Epidermal melanocyte (primary cell): ENCODE measurements around the gene SSH3.
"Not testable (repeated sequence)": the region's sequence is repeated elsewhere in the genome, so short reads cannot be mapped to it uniquely, and the experiment has no call there.

Source experiments
- DNase-seq: peaks from one replicate; pipeline ENCODE4 v3.0.0; 2011; ENCODE audit warnings: low spot score; ENCODE audit not compliant: insufficient read length

Gene SSH3

DNA sequence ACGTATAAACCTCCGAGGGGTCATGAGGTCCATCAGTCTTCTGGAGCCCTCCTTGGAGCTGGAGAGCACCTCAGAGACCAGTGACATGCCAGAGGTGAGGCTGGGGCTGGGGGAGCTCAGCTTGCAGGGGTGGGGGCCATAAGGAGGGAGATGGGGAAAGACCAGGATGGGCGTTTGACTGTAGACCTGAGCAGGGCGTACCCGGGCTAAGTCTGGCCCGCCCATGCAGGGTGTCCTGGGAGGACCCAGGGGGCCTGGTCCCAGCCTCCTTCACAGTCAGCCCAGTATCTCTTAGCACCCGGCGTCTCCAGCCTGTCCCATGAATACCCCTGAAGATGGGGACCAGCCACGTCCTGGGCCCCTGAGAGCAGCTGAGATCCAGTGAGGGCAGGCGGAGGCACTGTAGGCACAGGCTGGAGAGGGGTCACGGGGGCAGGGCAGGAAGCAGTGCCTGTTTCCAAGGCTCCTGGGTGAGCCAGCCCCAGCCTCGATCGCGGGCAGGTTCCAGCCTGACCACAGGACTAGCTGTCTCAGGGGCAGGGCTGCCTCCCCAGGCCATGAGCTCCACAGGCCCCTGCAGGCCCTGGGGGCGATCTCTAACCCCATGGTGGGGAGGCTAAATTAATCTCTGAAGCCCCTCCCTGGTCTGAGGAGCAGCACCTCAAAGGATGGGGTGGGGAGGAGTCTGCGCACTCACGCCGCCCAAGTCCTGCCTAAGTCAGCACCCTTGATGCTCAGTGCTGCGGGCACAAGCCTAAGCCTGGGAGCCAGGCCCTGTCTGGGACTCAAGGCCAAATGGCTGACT is 7.1 kb downstream of the SSH3 start:
- DNase-seq = no peak

DNA sequence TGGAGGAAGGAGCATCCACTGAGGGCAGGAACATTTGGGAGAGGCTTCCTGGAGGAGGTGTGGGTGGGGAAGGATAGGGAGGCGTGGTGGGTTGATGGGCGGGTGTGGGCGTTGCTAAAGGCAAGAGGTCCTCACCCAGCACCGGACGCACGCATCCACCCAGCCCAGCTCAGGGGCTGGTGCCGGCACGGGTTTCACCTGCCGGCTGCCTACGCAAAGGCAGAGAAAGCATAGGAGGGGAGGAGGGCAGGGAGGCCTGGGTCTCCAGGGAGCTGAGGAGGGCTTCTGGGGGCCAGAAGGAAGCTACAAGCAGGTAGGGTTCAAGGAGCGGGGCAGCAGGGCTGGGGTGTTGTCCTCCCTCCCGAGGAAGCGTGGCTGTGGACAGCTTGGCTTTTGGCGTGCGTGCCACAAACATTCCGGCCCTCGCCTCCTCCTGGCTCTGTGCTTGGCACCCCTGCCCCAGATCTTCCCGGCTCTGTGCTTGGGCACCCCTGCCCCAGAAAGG is 7.8 kb downstream of the SSH3 start:
- DNase-seq = no peak

DNA sequence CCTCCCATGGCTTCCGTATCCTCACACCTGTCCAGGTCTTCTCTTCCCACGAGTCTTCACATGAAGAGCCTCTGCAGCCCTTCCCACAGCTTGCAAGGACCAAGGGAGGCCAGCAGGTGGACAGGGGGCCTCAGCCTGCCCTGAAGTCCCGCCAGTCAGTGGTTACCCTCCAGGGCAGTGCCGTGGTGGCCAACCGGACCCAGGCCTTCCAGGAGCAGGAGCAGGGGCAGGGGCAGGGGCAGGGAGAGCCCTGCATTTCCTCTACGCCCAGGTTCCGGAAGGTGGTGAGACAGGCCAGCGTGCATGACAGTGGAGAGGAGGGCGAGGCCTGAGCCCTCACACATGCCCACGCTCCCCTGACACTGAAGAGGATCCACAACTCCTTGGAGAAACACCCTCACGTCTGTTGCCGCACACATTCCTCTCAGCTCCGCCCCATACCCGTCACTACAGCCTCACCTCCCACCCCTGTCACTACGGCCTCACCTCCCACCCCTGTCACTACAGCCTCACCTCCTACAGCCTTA is 8.3 kb downstream of the SSH3 start:
- no peak for DNase-seq

DNA sequence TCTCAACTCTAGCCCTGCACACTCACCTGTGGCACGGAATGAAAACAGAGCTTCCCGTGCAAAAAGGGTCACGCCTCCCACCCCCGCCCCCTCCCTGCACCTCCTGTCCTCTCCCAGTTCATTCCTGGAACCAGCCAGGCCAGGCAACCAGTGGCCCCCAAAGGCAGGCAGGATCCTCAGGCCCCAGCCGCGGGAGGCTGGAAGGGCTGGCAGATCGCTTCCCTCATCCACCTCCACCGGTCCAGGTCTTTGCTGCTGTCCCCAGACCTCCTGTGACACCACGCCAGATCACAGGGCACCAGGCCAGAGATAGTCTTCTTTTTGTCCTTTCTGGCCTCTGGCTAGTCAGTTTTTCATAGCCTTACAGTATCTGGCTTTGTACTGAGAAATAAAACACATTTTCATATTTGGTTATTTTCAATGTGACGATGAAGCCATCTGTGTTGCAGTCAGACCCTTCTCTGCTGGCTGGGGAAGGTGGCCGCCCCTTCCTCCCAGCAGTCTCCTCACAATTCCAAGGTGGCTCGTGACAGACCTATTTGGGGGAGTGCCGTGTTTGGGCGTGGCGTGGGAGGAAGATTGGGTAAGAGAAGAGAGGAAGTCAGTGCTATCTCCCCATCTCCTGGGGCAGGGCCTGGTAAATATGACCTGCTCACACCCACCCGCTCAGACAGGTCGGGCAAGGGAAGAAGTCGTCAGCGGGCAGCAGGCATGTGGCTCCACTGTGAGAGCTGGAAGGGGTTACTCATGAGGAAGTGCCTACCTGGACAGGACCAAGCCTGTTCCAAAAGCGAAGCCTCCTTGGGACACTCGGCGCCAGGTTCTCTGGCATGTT is 9.1 kb downstream of the SSH3 start:
- DNase-seq = no peak

DNA sequence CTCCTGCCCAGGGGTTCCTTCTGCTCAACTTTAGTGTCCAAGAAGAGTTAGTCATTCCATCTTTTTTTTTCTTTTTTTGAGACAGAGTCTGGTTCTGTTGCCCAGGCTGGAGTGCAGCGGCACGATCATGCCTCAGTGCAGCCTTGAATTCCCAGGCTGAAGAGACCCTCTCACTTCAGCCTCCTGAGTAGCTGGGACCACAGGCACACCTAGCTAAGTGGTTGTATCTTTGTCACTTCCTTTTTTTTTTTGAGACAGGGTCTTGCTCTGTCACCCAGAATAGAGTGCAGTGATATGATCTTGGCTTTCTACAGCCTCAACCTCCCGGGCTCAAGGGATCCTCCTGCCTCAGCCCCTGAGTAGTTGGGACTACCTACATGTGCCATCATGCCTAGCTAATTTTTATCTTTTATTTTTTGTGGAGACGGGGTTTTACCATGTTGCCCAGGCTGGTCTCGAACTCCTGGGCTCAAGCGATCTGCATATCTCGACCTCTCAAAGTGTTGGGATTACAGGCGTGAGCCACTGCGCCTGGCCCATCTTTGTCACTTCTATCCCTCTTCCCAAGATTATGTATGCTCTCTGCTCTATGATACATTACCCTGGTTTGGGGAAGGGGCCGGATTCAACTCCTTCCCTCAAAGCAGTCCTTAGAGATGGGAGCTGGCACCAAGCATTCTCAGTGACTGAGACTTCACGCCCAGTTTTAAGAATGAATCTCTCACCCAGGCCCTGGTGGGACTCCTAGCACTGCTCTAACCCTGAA is 10.0 kb downstream of the SSH3 start:
- no peak for DNase-seq

DNA sequence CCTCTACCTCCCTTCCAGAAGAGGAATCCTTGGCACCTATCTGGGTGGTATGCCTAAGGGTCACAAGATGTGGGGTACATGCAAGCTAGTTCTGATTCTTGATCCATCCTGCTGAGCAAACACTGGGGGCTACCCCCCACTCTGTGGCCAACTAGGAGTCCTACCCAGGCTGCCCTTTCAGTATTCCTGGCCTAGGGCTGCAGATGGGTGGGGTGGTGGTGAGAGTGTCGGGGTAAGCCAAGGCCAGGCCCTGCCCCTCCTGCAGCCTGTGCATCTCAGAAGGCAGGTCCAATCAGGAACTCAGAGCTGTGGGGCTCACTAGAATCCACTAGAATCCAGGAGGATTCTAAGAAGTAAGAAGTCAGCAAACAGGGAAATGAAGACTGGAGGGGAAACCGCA is 10.9 kb downstream of the SSH3 start:
- no peak for DNase-seq

DNA sequence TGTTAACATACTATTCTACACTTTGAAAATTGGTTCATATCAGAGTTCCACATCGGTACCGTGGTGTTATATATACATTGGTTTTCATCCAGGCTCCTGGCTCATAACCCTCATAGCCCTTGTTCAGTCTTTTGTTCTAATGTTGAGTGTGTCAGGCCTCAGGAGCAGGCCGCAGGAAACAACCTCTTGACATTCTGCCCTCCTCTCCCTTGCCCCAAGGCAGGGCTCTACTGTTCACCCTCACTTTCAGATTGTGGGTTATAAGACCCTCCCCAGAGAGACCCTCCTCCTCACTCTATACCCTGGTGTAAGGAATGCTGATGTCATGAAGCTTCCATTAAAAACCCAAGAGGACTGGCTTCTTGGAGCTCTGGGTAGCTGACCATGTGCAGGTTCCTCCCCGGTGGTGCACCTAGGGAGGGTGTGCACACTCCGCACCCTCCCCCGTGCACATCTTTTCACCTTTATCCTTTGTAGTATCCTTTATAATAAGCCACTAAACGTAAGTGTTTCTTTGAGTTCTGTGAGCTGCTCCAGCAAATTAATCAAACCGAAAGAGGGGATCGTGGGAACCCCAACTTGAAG is 12.1 kb downstream of the SSH3 start:
- no peak for DNase-seq

DNA sequence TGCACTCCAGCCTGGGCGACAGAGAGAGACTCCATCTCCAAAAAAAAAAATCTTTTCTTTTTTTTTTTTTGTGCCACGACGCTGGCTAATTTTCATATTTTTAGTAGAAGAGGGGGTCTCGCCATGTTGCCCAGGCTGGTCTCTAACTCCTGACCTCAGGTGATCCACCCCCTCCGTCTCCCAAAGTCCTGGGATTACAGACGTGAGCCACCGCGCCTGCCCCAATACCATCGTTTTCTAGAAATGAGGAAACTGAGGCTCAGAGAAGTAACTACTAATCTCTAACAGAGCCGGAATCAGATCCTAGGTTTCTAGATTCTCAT is 13.5 kb downstream of the SSH3 start:
- no peak for DNase-seq

DNA sequence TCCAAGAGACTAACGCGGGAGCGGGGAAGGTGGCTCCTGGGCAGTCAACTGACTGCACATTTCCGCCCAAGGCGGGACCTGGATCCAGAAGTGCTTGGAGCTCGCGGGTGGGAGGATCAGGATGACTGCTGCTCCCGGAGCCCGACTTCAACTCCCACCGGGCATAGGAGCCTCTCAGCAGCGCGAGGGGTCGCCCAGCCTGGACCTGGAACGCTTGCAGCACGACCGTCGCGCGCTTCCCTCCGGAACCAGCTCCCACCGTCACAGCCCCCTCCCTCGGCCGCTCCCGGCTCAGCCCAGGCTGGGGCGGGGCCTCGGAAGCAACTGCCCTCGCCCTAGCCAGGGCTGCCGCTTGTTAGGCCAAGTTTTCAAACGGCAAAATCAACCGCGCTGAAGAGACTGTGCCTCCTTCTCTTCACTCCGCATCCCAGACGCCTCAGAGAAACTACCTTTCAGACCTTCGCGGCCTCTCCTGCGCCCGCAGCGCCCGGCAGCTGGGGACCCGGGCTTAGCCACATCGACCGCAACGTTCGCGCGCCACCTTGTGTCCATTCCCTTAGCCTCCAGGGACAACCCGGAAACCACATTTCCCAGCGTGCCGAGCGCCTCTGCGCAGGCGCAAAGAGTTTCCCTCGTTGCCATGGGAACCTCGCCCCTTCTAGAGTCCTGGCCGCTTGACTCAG is 14.0 kb downstream of the SSH3 start:
- peak; percentile 99 for DNase-seq

DNA sequence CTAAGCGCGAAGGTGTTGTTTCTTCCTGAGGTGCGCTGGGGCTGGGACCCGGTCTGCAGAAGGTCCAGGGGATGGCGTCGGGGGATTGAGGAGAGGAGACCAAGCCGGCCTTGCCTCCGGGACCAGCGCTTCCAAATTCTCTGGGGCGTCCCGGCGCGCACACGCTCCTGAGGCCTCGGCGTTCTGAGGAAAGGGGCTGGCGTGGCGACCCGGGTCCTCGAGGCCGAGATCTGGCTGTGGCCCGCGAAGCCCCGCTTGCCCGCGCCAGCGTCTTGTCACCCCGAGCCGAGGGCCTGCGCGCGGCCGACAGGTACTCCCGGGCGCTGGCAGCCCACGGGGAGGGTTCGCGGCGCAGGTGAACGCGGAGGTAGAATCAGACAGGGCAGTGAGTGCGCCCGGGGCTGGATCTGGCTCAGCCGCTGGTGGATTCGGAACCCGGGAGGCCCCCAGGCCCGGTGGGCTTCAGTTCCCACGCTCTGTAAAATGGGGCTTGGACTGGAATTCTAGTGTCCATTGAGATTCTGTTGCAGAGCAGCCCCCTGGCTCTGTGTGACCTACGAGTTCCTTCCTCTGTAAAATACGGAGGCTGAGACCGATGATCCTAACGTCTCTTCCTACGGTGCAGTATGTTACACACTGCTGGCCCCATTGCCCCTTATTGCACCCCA is 14.7 kb downstream of the SSH3 start:
- DNase-seq = no peak

DNA sequence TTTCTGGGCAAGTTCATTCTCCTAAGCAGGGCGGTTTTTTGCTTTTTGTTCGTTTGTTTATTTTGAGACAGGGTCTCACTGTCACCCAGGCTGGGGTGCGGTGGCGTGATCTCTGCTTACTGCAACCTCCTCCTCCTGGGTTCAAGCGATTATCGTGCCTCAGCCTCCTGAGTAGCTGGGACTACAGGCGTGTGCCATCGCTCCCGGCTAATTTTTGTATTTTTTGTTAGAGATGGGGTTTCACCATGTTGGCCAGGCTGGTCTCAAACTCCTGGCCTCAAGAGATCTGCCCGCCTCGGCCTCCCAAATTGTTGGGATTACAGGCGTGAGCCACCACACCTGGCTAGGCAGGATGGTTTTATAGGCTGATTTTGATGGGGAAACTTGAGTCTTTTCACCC is 15.5 kb downstream of the SSH3 start:
- not testable (repeated sequence) for DNase-seq

DNA sequence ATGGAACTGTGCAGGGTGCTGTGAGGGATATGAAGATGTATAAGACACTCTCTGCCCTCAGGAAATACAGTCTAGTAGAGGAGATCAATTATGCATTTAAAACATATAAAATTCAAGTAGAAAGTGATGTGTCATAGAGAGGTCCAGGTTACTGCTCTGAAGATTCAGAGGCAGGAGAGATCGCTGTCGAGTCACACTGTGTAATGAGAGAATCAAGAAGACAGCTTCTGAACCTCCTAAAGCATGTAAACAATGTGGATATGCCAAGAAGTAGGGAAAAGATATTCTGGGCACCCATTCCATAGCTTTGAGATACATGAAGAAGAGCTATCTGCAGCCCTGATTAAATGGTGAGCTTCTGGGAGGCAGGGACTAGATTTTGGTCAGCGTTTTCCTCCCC is 16.7 kb downstream of the SSH3 start:
- no peak for DNase-seq

DNA sequence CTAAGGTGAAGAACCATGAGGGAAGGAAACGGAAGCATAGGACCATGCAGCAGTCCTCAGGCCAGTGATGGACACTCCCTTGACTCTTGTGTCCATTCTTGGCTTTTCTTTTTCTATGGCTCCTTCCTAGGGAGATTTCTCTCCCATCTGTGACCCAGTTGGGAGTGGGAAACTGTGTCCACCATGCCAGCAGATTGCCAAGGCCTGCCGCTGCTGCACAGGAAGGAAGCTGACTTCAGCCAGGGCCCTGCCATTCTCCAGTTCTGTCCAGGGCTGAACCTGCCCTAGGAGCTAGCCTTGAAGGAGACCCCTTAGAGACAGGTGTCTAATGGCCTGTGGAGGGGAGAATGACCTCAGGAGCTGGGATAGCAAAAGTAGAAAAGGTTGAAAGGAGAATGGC is 17.4 kb downstream of the SSH3 start:
- no peak for DNase-seq

DNA sequence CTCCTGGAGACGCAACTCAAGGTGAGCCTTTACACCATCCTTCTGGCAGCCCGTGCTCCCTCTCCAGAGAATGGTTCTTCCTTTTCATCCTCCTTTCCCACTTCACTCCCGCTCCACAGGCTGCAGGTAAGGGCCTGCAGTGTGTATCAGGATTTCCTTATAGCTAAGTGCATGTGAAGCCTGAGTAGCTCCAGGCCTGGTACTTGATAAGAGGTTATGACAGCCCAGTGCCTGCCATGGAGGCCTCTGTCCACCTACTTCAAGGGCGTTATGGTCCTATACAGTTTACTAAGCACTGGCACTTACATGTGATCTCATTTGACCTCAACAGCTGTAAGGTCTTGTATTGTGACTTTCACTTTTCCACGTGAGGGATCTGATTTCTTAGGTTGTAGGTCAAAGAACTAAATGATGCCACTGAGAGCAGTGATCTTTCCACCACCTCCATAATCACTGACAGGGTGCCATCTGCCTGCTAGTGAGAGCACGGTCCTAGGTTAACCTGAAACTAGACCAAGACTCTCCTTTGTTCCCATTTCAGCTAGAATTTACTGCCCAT is 18.1 kb downstream of the SSH3 start:
- DNase-seq = no peak

DNA sequence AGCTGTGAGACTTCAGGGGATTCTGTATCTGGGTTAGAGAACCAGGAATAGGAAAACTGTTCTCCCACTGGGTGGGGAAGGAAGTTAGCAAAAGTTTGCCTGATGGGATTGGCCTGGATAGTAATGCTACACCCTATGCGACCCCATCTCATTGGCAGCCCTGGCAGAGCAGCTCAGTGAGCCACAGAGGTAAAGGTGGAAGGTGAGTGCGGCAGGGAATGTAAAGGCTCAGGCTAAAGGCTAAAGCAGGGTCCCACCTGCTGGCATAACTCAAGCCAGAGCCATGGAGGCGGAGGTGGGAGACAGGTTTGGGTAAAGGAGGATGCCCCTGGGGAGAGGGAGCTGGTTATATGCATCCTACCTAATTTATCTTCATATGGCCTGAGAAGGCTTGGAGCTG is 18.7 kb downstream of the SSH3 start:
- no peak for DNase-seq

DNA sequence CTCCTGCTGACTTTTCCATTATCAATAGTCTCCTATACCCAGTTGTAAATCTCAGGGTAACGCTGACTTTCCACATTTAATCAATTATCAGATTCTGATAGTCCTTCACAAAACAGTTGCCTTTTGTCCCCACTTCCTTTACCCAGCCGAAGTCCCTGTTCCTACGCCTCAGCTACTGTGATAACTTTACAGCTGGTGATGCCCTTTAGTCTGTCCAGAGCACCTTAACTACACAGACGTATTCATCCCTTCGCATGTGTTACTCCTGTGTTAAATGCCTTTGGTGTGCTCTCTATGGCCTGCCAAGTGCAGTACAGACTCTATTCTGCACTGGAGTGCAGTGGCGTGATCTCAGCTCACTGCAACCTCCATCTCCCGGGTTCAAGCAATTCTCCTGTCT is 20.2 kb downstream of the SSH3 start:
- no peak for DNase-seq

DNA sequence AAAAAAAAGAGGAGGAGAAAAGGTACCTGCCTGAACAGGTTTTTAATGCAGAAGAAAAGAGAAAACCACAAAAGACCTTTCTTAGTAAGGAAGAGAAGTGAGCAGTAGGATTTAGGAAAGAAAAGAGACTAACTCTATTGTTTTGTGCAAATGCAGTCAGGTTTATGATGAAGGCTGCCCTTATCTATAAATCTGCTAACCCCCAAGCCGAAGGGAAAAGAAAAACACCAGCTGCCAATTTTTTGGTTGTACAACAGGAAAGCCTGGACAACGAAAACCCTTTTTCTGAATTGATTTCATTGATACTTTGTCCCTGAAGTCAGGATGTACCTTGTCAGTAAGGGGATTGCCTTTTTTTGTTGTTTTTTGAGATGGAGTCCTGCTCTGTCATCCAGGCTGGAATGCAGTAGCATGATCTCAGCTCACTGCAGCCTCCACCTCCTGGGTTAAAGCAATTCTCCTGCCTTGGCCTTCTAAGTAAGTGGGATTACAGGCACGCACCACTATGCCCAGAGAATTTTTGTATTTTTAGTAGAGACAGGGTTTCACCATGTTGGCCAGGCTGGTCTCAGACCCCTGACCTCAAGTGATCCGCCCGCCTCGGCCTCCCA is 28.9 kb downstream of the SSH3 start:
- no peak for DNase-seq

DNA sequence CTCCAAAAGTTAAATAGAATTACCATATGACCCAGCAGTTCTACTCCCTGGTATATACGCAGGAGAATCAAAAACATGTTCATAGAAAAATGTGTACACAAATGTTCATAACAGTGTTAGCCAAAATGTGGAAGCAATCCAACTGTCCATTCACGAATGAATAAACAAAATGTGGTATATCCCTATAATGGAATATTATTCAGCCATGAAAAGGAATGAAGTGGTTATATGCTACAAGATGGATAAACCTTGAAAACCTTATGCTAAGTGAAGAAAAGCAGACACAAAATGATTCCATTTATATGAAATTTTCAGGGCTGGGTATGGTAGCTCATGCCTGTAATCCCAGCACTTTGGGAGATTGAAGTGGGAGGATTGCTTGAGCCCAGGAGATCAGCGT is 33.9 kb downstream of the SSH3 start:
- DNase-seq = no peak

DNA sequence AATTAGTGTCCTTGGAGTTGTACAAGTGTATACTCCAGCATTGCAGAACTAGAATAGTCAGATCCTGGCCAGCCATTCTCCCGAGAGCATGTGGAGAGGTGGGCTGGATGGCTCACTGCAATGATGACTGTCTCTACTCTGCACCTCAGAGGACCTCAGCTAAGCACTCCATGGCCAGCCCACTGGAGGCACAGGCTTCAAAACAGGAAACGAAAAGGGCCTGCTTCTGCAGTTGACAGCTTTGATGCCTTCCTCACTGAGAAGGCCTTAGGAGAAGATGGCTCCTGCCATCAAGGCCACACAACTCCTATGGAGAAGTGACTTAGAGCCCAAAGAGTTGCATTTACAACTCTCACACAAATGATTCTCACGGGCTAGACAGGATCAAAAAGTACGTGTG is 40.9 kb downstream of the SSH3 start:
- no peak for DNase-seq
